ENCODE data around the gene PTPRB. TPM values are rescaled to one million over a fixed set of nuclear protein-coding genes. Genes with fewer than 3 reads are reported as not detected.

PTPRB gene
- total RNA-seq, 1 experiment from 2014 or later = not detected

GRCh38 chr12:70468741-70469140 is 168.5 kb downstream of the PTPRB start:
- no peaks in the 10 kb centered on the region for H3K4me1 ChIP-seq (ENCODE audit: insufficient read depth, low read length, poor library complexity, severe bottlenecking)
- H3K27ac ChIP-seq (ENCODE audit: low read depth, low read length, poor library complexity, severe bottlenecking) = no peak overlapping the region
- no peak for DNase-seq (ENCODE audit: low spot score)
- intact Hi-C loops (cut with micrococcal nuclease; ENCODE audit: unreplicated experiment) = no loop called here
- no peak overlapping the region for H3K4me3 ChIP-seq (ENCODE audit: low read depth, low read length, poor library complexity, severe bottlenecking)
- no TSS peak for BruUV-seq (replicated peaks)
- TF ChIP-seq EZH2 (IDR thresholded peaks at IDR 0.05; ENCODE audit: borderline replicate concordance, low read depth, low read length, poor library complexity, severe bottlenecking) = no peak
- no peak for TF ChIP-seq CTCF (conservative IDR thresholded peaks at IDR 0.05; ENCODE audit: low read depth, low read length)
- H3K27me3 ChIP-seq (replicated peaks; ENCODE audit: insufficient read depth, low read depth, low read length, poor library complexity) = no peaks in the 10 kb centered on the region
- ChIA-PET POLR2A (ENCODE audit: low non-redundant PET) (interaction anchor here (0.6 kb wide), 1 partner anchor 79 kb away, joined by 7 read pairs; no protein-coding TSS in a partner anchor), CTCF (no interaction called here)
- no peaks in the 10 kb centered on the region for H3K36me3 ChIP-seq (ENCODE audit: insufficient read depth, low read length, poor library complexity, severe bottlenecking)
- peaks cover 7% of the 10 kb centered on the region for H3K9me3 ChIP-seq (ENCODE audit: low read depth, low read length, poor library complexity, severe bottlenecking)

DNA sequence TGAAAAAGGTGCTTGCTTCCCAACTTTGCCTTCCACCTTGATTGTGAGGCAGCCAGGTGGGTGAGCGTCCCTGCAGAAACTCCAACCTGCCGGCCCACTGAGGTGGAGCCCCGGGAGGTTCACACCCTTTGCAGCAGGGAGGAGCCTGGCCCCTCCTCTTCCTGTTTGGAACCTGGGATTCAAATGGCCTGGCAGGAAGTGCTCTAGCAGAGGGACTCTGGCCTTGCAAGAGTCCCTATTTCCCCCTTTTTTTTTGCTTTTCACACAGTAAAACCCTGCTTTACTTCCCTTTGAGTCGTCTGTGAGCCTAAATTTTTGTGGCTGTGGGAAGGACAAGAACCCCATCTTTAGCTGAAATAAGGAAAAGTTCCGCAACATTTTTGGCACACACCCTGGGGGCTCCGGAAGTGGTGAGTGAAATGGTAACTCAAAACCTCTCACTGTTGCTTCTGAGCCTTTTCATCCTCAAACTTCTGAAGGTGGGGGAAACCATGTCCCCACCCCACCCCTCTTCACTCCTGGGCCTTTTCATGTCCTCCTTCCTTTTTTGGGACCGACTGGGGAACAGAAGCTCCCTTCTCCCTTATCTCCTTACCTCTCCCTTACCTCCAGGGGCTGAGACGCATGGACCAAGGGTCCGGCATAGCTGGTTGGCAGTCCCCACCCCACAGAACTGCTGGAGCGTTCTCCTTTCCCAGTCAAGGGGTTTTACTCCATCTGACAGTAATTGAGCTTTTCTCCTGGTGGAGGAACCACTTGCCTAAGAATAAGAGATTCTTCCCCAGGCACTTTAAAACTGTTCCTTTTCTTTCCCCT is 169.1 kb downstream of the PTPRB start:
- Histone ChIP-seq H3K4me1 (ENCODE audit: insufficient read depth, low read length, poor library complexity, severe bottlenecking) (no peaks in the 10 kb centered on the region), H3K9me3 (ENCODE audit: low read depth, low read length, poor library complexity, severe bottlenecking) (peaks cover 13% of the 10 kb centered on the region), H3K27ac (ENCODE audit: low read depth, low read length, poor library complexity, severe bottlenecking) (no peak overlapping the region), H3K27me3 (replicated peaks; ENCODE audit: insufficient read depth, low read depth, low read length, poor library complexity) (no peaks in the 10 kb centered on the region), H3K4me3 (ENCODE audit: low read depth, low read length, poor library complexity, severe bottlenecking) (no peak overlapping the region), H3K36me3 (ENCODE audit: insufficient read depth, low read length, poor library complexity, severe bottlenecking) (no peaks in the 10 kb centered on the region)
- BruUV-seq (replicated peaks) = no TSS peak
- POLR2A ChIA-PET (ENCODE audit: low non-redundant PET) = interaction anchor here (0.6 kb wide), 1 partner anchor 79 kb away, joined by 7 read pairs; no protein-coding TSS in a partner anchor
- no peak for DNase-seq (ENCODE audit: low spot score)
- CTCF ChIA-PET = no interaction called here
- intact Hi-C loops (cut with micrococcal nuclease; ENCODE audit: unreplicated experiment) = no loop called here
- no peak for TF ChIP-seq CTCF (conservative IDR thresholded peaks at IDR 0.05; ENCODE audit: low read depth, low read length)
- no peak for TF ChIP-seq EZH2 (IDR thresholded peaks at IDR 0.05; ENCODE audit: borderline replicate concordance, low read depth, low read length, poor library complexity, severe bottlenecking)

- no peak overlapping the region for H3K4me3 ChIP-seq (ENCODE audit: low read depth, low read length, poor library complexity, severe bottlenecking)
- H3K4me1 ChIP-seq (ENCODE audit: insufficient read depth, low read length, poor library complexity, severe bottlenecking) = no peaks in the 10 kb centered on the region
- no TSS peak for BruUV-seq (replicated peaks)
- no peak overlapping the region for H3K27ac ChIP-seq (ENCODE audit: low read depth, low read length, poor library complexity, severe bottlenecking)
- CTCF ChIA-PET = no interaction called here
- H3K27me3 ChIP-seq (replicated peaks; ENCODE audit: insufficient read depth, low read depth, low read length, poor library complexity) = no peaks in the 10 kb centered on the region
- no peak for TF ChIP-seq CTCF (conservative IDR thresholded peaks at IDR 0.05; ENCODE audit: low read depth, low read length)
- TF ChIP-seq EZH2 (IDR thresholded peaks at IDR 0.05; ENCODE audit: borderline replicate concordance, low read depth, low read length, poor library complexity, severe bottlenecking) = no peak
- no peak for DNase-seq (ENCODE audit: low spot score)
- peaks cover 17% of the 10 kb centered on the region for H3K9me3 ChIP-seq (ENCODE audit: low read depth, low read length, poor library complexity, severe bottlenecking)
- H3K36me3 ChIP-seq (ENCODE audit: insufficient read depth, low read length, poor library complexity, severe bottlenecking) = no peaks in the 10 kb centered on the region
- POLR2A ChIA-PET (ENCODE audit: low non-redundant PET) = no interaction called here
- intact Hi-C loops (cut with micrococcal nuclease; ENCODE audit: unreplicated experiment) = no loop called here
Observed at GRCh38 chr12:70467476-70467875, 169.8 kb downstream of the PTPRB start.
